Trophoblast cell (in vitro differentiated cells and primary cell): Measurements from ENCODE around the gene SYT12.
A peak's percentile ranks its signal among the peaks of the same experiment; 100 is the strongest.

Experiments
- DNase-seq, 2 donors: peaks; one replicate each; pipeline ENCODE4 v3.0.0-alpha.2; 2016
- H2AFZ ChIP-seq: 2 replicates; pipeline ENCODE4 v1.6.1; 2013; ENCODE audit warnings: low read length, moderate library complexity, mild to moderate bottlenecking; ENCODE audit not compliant: insufficient read depth, poor library complexity
- H2AK5ac ChIP-seq: 2 replicates; pipeline ENCODE4 v1.6.1; 2013; ENCODE audit warnings: mild to moderate bottlenecking, low read length
- H2BK120ac ChIP-seq: 2 replicates; pipeline ENCODE4 v1.6.1; 2013; ENCODE audit warnings: low read length, mild to moderate bottlenecking, moderate library complexity; ENCODE audit not compliant: insufficient read depth, poor library complexity
- H2BK12ac ChIP-seq: 2 replicates; pipeline ENCODE4 v1.6.1; 2013; ENCODE audit warnings: mild to moderate bottlenecking, low read length, moderate library complexity
- H2BK5ac ChIP-seq: 2 replicates; pipeline ENCODE4 v1.6.1; 2013; ENCODE audit warnings: low read length, low read depth, moderate library complexity, mild to moderate bottlenecking; ENCODE audit not compliant: poor library complexity
- H3K14ac ChIP-seq: 2 replicates; pipeline ENCODE4 v1.6.1; 2013; ENCODE audit warnings: mild to moderate bottlenecking, low read length
- H3K18ac ChIP-seq: 2 replicates; pipeline ENCODE4 v1.6.1; 2013; ENCODE audit warnings: mild to moderate bottlenecking, low read length
- H3K23ac ChIP-seq: 2 replicates; pipeline ENCODE4 v1.6.1; 2013; ENCODE audit warnings: low read length
- H3K27ac ChIP-seq: 2 replicates; pipeline ENCODE4 v1.5.1; 2013; ENCODE audit warnings: low read depth, mild to moderate bottlenecking, inconsistent platforms, low read length, moderate library complexity
- H3K27me3 ChIP-seq: 2 replicates; pipeline ENCODE4 v1.6.1; 2013; ENCODE audit warnings: inconsistent platforms, mild to moderate bottlenecking, low read length, moderate library complexity; ENCODE audit not compliant: insufficient read depth
- H3K36me3 ChIP-seq, 2 experiments: 1 replicate in 1 of 2; 2 replicates in 1 of 2; pipeline ENCODE4 v1.6.1; 2013; ENCODE audit warnings: low read length in 2 of 2, mild to moderate bottlenecking in 2 of 2, moderate library complexity in 1 of 2; ENCODE audit not compliant: insufficient read depth in 2 of 2, control insufficient read depth in 1 of 2
- H3K4ac ChIP-seq: 2 replicates; pipeline ENCODE4 v1.6.1; 2013; ENCODE audit warnings: low read depth, mild to moderate bottlenecking, low read length, moderate library complexity
- H3K4me1 ChIP-seq, 2 experiments: 1 replicate in 1 of 2; 2 replicates in 1 of 2; pipeline ENCODE4 v1.6.1; 2013; ENCODE audit warnings: low read length in 2 of 2, mild to moderate bottlenecking in 2 of 2, moderate library complexity in 1 of 2; ENCODE audit not compliant: insufficient read depth in 2 of 2, control insufficient read depth in 1 of 2
- H3K4me2 ChIP-seq: 2 replicates; pipeline ENCODE4 v1.6.1; 2013; ENCODE audit warnings: inconsistent platforms, mild to moderate bottlenecking, low read length, moderate library complexity
- H3K4me3 ChIP-seq: 2 replicates; pipeline ENCODE4 v1.5.1; 2013; ENCODE audit warnings: mild to moderate bottlenecking, low read depth, low read length, inconsistent platforms
- H3K79me1 ChIP-seq: one replicate; pipeline ENCODE4 v1.6.1; 2013; ENCODE audit warnings: low read length
- H3K79me2 ChIP-seq: 2 replicates; pipeline ENCODE4 v1.6.1; 2013; ENCODE audit warnings: low read length, mild to moderate bottlenecking; ENCODE audit not compliant: control insufficient read depth, insufficient read depth, poor library complexity
- H3K9ac ChIP-seq: 2 replicates; pipeline ENCODE4 v1.6.1; 2013; ENCODE audit warnings: mild to moderate bottlenecking, low read length
- H3K9me3 ChIP-seq: 2 replicates; pipeline ENCODE4 v1.6.1; 2013; ENCODE audit warnings: low read depth, mild to moderate bottlenecking, control low read depth, inconsistent platforms, low read length; ENCODE audit not compliant: insufficient read depth
- H4K12ac ChIP-seq: 2 replicates; pipeline ENCODE4 v1.6.1; 2013; ENCODE audit warnings: low read depth, mild to moderate bottlenecking, low read length, moderate library complexity
- H4K8ac ChIP-seq: 2 replicates; pipeline ENCODE4 v1.6.1; 2013; ENCODE audit warnings: low read depth, mild to moderate bottlenecking, low read length, moderate library complexity
- H4K91ac ChIP-seq: one replicate; pipeline ENCODE4 v1.6.1; 2013; ENCODE audit warnings: low read depth, mild to moderate bottlenecking, low read length, moderate library complexity
- WGBS: extraction: QIAGEN DNeasy Blood & Tissue Kit; methylation state at CpG from one replicate; pipeline ENCODE4 v1.1.7; 2013; ENCODE audit warnings: missing lambda C conversion rate; ENCODE audit not compliant: insufficient read length, insufficient coverage; ENCODE audit errors: extremely low coverage; 5-methylcytosine and 5-hydroxymethylcytosine counted together

The SYT12 gene

DNA sequence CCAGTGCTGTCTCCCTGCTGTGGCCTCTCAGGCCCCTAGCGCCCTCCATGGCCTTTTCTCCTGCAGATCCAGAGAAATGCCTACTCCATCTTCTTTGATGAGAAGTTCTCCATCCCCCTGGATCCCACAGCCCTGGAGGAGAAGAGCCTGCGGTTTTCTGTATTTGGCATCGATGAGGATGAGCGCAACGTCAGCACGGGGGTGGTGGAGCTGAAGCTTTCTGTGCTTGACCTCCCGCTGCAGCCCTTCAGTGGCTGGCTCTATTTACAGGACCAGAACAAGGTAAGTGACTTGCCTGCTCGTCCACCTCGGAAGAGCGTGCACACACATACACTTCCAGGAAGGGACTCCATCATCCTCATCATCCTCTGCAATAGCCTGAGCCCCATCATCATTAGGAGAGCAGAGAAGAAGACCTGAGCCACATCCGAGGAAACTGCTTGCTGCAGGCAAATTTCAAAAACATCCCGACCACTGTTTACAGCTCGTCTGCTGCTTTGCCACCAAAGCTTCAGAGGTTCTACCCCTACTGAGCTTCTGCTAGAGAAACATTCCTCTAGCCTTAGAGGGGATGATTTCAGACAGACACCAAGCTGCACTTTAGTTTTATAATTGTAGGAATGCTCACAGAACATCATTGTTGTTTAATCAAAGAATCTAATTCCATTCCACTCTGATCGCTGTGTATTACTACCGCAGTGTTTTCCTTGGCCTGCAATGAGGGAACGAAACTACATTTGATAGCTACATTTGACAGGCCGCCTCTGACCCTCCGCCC, 20.8 kb downstream of the SYT12 start:
- H3K23ac ChIP-seq, result no peak overlapping the region
- no peak overlapping the region for H4K91ac ChIP-seq
- H3K36me3 ChIP-seq, result no peaks in the 10 kb centered on the region
- H2BK120ac ChIP-seq, result no peak overlapping the region
- peaks cover 2% of the 10 kb centered on the region for H3K9me3 ChIP-seq
- no peak overlapping the region for H4K8ac ChIP-seq
- no peaks in the 10 kb centered on the region for H3K4me1 ChIP-seq
- H4K12ac ChIP-seq, result no peak overlapping the region
- H3K4ac ChIP-seq, result no peak overlapping the region
- no CpG with 5 or more reads among the region's 18 CpGs for WGBS
- no peak overlapping the region for H3K4me2 ChIP-seq
- H3K27ac ChIP-seq, result no peak overlapping the region
- no peaks in the 10 kb centered on the region for H3K79me2 ChIP-seq
- no peak overlapping the region for H2BK12ac ChIP-seq
- H2AK5ac ChIP-seq, result no peak overlapping the region
- no peaks in the 10 kb centered on the region for H3K79me1 ChIP-seq
- H3K4me3 ChIP-seq, result no peak overlapping the region
- no peak overlapping the region for H3K14ac ChIP-seq
- H2AFZ ChIP-seq, result no peak overlapping the region
- DNase-seq, result no peak
- no peak overlapping the region for H3K18ac ChIP-seq
- H3K9ac ChIP-seq, result no peak overlapping the region
- no peaks in the 10 kb centered on the region for H3K27me3 ChIP-seq
- no peak overlapping the region for H2BK5ac ChIP-seq

DNA sequence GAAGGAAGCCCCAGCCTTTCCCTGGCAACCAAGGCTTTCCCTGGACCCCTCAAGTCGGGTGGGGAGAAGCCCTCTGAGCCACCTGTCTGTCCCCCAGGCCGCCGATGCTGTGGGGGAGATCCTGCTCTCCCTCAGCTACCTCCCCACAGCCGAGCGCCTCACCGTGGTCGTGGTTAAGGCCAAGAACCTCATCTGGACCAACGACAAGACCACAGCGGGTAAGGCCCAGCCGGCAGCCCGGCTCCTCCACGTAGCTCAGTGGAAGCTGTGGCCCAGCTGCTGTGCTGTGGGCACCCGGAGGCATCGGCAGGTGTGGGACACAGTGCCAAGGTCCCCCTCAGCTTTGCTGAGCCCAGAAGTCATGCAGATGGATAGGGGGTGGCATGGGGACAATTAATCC, 21.6 kb downstream of the SYT12 start:
- Histone ChIP-seq H3K36me3 (no peaks in the 10 kb centered on the region), H2BK12ac (no peak overlapping the region), H3K4me2 (no peak overlapping the region), H3K79me2 (no peaks in the 10 kb centered on the region), H2BK5ac (no peak overlapping the region), H3K9me3 (peaks cover 2% of the 10 kb centered on the region), H2AFZ (no peak overlapping the region), H4K91ac (no peak overlapping the region), H3K4me1 (no peaks in the 10 kb centered on the region), H4K12ac (no peak overlapping the region), H2AK5ac (no peak overlapping the region), H2BK120ac (no peak overlapping the region), H3K27me3 (no peaks in the 10 kb centered on the region), H3K79me1 (no peaks in the 10 kb centered on the region), H3K27ac (no peak overlapping the region), H3K4me3 (no peak overlapping the region), H3K9ac (no peak overlapping the region), H3K18ac (no peak overlapping the region), H3K4ac (no peak overlapping the region), H3K14ac (no peak overlapping the region), H3K23ac (no peak overlapping the region), H4K8ac (no peak overlapping the region)
- no CpG with 5 or more reads among the region's 14 CpGs for WGBS
- DNase-seq, result no peak

DNA sequence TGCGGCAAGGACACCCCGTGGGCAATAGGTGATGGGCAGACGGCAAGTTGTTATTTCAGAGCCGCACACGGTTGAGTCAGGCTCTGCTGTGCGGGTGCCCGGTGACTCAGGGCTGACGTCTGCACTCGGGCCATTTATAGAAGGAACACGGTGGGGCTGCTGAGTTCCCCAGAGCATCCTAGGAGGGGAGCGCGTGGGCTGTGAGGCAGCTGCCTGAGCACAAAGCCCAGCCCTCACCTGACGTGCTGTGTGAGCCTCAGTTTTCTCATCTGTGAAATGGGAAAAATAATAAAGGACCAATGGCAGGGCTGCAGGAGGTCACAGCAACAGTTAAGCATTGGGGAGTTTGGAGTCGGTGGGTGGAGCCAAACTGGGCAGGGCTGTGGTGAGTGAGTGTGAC, 22.4 kb downstream of the SYT12 start:
- Histone ChIP-seq H3K27ac (no peak overlapping the region), H3K4me1 (no peaks in the 10 kb centered on the region), H2AK5ac (no peak overlapping the region), H3K23ac (no peak overlapping the region), H3K4me2 (no peak overlapping the region), H3K4ac (no peak overlapping the region), H2BK120ac (no peak overlapping the region), H4K8ac (no peak overlapping the region), H3K36me3 (no peaks in the 10 kb centered on the region), H3K79me1 (no peaks in the 10 kb centered on the region), H2AFZ (no peak overlapping the region), H2BK12ac (no peak overlapping the region), H2BK5ac (no peak overlapping the region), H4K91ac (no peak overlapping the region), H4K12ac (no peak overlapping the region), H3K4me3 (no peak overlapping the region), H3K27me3 (no peaks in the 10 kb centered on the region), H3K14ac (no peak overlapping the region), H3K18ac (no peak overlapping the region), H3K9ac (no peak overlapping the region), H3K9me3 (peaks cover 2% of the 10 kb centered on the region), H3K79me2 (no peaks in the 10 kb centered on the region)
- no CpG with 5 or more reads among the region's 14 CpGs for WGBS
- DNase-seq, result peak; percentile 73 to 75

DNA sequence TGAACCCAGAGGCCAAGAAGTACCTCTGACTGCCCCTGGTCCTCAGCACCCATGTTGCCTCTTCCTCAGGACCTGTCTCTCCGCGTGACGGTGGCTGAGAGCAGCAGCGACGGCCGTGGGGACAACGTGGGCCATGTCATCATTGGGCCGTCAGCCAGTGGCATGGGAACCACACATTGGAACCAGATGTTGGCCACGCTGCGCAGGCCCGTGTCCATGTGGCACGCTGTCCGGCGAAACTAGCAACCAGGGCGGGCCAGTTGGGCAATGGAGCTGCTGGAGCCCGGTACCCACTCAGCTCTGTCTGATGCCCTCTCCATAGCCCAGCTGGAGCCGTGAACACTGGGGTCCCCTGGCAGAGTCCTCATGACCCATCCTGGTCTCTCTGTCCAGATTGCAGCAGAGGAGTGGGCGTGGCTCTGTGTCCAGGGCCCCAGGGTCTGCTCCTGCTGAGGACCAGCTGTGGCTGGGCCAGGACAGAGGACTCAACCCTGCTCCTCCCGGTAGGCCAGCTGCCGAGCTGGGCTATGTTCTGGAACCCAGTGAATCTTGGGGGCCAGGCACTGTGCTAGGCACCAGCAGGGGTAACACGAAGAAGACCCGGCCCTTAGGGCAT, 25.7 kb downstream of the SYT12 start:
- Histone ChIP-seq H3K79me1 (no peaks in the 10 kb centered on the region), H3K4me1 (no peaks in the 10 kb centered on the region), H3K27ac (no peak overlapping the region), H2BK12ac (no peak overlapping the region), H3K9ac (no peak overlapping the region), H3K23ac (no peak overlapping the region), H3K4ac (no peak overlapping the region), H3K4me3 (no peak overlapping the region), H3K18ac (no peak overlapping the region), H3K36me3 (no peaks in the 10 kb centered on the region), H3K27me3 (no peaks in the 10 kb centered on the region), H4K91ac (no peak overlapping the region), H3K9me3 (peaks cover 4% of the 10 kb centered on the region), H4K12ac (no peak overlapping the region), H4K8ac (no peak overlapping the region), H2BK120ac (no peak overlapping the region), H3K14ac (no peak overlapping the region), H2BK5ac (no peak overlapping the region), H2AK5ac (no peak overlapping the region), H2AFZ (no peak overlapping the region), H3K79me2 (no peaks in the 10 kb centered on the region), H3K4me2 (no peak overlapping the region)
- no CpG with 5 or more reads among the region's 22 CpGs for WGBS
- DNase-seq, result no peak
